Epithelial cell of proximal tubule (primary cell): ENCODE measurements around the gene NOS1AP. TPM values are rescaled to one million over a fixed set of nuclear protein-coding genes. Genes with fewer than 3 reads are reported as not detected.

Experiments used
- DNase-seq: peaks from one replicate; pipeline ENCODE4 v3.0.0-alpha.2; 2011; ENCODE audit warnings: low read depth
- H3K4me3 ChIP-seq: 2 replicates; pipeline ENCODE4 v1.5.1; 2011; ENCODE audit warnings: low read depth, mild to moderate bottlenecking, low read length
- CTCF ChIP-seq: conservative IDR thresholded peaks from 2 replicates; pipeline ENCODE4 v1.5.1; 2012; ENCODE audit warnings: low read depth, mild to moderate bottlenecking, low read length
- total RNA-seq: library from RNA; depleted of rRNA; stranded (reverse); fragments of >200 nt; gene quantifications from 2 replicates; pipeline ENCODE4 v1.2.3, GENCODE V29; 2015

The NOS1AP gene
- total RNA-seq, 1 donor from 2014 or later: 2.2 TPM

DNA sequence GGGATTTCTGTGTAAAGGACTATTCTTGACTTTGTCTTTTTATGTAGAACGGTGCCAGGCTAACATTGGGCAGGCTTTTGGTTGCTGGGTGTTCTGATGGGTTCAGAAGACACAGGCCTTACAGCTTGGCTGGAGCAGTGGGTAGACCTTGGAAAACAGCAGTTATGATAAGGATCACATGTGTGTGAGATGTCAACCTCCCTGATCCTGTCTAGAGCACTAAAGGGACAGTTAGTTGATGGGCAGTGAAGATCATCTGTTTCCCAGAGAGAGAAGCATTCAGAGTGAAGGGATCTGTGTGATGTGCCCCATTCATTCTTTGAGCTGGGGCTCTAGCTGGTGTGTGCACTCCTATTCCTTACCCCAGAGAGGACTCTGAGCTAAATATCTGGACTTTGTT is 88.0 kb downstream of the NOS1AP start:
- no peak overlapping the region for H3K4me3 ChIP-seq
- no peak for DNase-seq
- TF ChIP-seq CTCF: no peak

DNA sequence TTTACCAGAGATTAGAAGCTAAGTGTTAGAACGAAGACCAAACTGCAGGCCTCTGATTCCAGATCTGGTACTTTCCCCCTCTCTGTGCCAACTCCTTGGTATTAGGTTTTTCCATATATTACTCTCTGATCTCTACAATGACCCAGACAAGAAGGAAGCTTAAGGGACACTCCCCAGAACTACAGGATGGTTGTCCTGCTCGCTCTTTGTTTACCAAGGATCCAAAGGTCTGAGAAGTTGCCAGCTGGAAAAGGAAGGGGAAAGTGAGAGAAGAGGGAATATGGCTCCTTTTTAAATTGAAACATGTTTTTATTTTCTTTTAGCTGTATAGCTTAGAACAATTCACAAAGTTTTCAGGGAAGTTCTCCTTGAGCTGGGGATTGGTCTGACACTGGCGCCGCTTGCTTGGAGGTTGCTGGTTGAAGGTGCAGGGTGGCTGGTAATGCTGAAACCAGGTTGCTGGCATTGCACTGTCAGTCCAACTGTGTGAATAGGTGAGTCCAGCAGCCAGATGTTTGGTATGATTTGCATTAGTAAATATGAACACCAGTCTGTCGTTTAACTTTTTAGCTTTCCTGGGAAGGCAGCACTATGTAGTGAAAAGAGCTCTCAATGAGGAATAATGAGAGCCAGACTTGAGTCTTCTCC is 89.3 kb downstream of the NOS1AP start:
- H3K4me3 ChIP-seq: no peak overlapping the region
- no peak for DNase-seq
- no peak for TF ChIP-seq CTCF

- H3K4me3 ChIP-seq: no peak overlapping the region
- DNase-seq: no peak
- no peak for TF ChIP-seq CTCF
These were observed 90.0 kb downstream of the NOS1AP start for GRCh38 chr1:162159515-162159914.

- H3K4me3 ChIP-seq: no peak overlapping the region
- no peak for DNase-seq
- TF ChIP-seq CTCF: no peak
These were observed 92.5 kb downstream of the NOS1AP start for GRCh38 chr1:162161916-162162550.

GRCh38 chr1:162165528-162165927 is 96.0 kb downstream of the NOS1AP start:
- H3K4me3 ChIP-seq: no peak overlapping the region
- DNase-seq: no peak
- no peak for TF ChIP-seq CTCF

GRCh38 chr1:162166917-162167615 is 97.6 kb downstream of the NOS1AP start:
- no peak for TF ChIP-seq CTCF
- DNase-seq: no peak
- no peak overlapping the region for H3K4me3 ChIP-seq
